A673 (cell line): ENCODE measurements around the gene BMPR1A. TPM values are rescaled to one million over a fixed set of nuclear protein-coding genes. Genes with fewer than 3 reads are reported as not detected.

Experiments used
- BruUV-seq: library from RNA; stranded (reverse); fragments of 400-500 nt; replicated peaks from 2 replicates; lab custom pipeline; 2021; lab: Mats Ljungman, UMichigan
- CTCF ChIA-PET: fragments of 300-600 bp; sonication (Branson Sonifier 250); formaldehyde crosslinking; loops from one replicate; lab custom pipeline; 2022; ENCODE audit warnings: antibody characterized with exemption; lab: Charles Lee
- POLR2A ChIA-PET: fragments of 300-600 bp; sonication (Branson Sonifier 250); formaldehyde crosslinking; loops from one replicate; lab custom pipeline; 2022; ENCODE audit warnings: antibody characterized with exemption; ENCODE audit not compliant: low non-redundant PET; lab: Charles Lee
- DNase-seq: peaks from one replicate; pipeline ENCODE4 v3.0.0-alpha.2; 2015; ENCODE audit warnings: low spot score
- H3K27ac ChIP-seq: fragments of 200-600 bp; sonication (generic); 2 replicates; pipeline ENCODE4 v1.5.1; 2016; ENCODE audit warnings: mixed run types, low read depth, mild to moderate bottlenecking, mixed read lengths, antibody characterized with exemption, low read length; ENCODE audit not compliant: poor library complexity, severe bottlenecking
- H3K27me3 ChIP-seq: fragments of 200-600 bp; sonication (generic); replicated peaks from 2 replicates; pipeline ENCODE4 v1.6.1; 2017; ENCODE audit warnings: mixed run types, low read depth, mild to moderate bottlenecking, mixed read lengths, antibody characterized with exemption, low read length; ENCODE audit not compliant: insufficient read depth, poor library complexity
- H3K36me3 ChIP-seq: fragments of 200-600 bp; sonication (generic); 2 replicates; pipeline ENCODE4 v1.6.1; 2016; ENCODE audit warnings: mixed run types, mild to moderate bottlenecking, mixed read lengths, antibody characterized with exemption, low read length; ENCODE audit not compliant: insufficient read depth, poor library complexity, severe bottlenecking
- H3K4me1 ChIP-seq: fragments of 200-600 bp; sonication (generic); 2 replicates; pipeline ENCODE4 v1.6.1; 2017; ENCODE audit warnings: mixed run types, mild to moderate bottlenecking, mixed read lengths, antibody characterized with exemption, low read length; ENCODE audit not compliant: insufficient read depth, poor library complexity, severe bottlenecking
- H3K4me3 ChIP-seq: fragments of 200-600 bp; sonication (generic); 2 replicates; pipeline ENCODE4 v1.5.1; 2016; ENCODE audit warnings: low read depth, mixed run types, mild to moderate bottlenecking, mixed read lengths, low read length; ENCODE audit not compliant: poor library complexity, severe bottlenecking
- H3K9me3 ChIP-seq: fragments of 200-600 bp; sonication (generic); 2 replicates; pipeline ENCODE4 v1.6.1; 2016; ENCODE audit warnings: mixed run types, low read depth, mild to moderate bottlenecking, mixed read lengths, antibody characterized with exemption, low read length; ENCODE audit not compliant: poor library complexity, severe bottlenecking
- EZH2 ChIP-seq: fragments of 200-600 bp; sonication (generic); IDR thresholded peaks from 2 replicates; pipeline ENCODE4 v1.6.1; 2017; ENCODE audit warnings: borderline replicate concordance, low read depth, mild to moderate bottlenecking, mixed read lengths, antibody characterized with exemption, low read length; ENCODE audit not compliant: poor library complexity, severe bottlenecking
- intact Hi-C: fragments of 100-400 bp; cut with micrococcal nuclease; formaldehyde crosslinking; loops from one replicate; pipeline ENCODE4 v1.10.0; 2022; ENCODE audit not compliant: unreplicated experiment
- total RNA-seq: library from RNA; stranded (reverse); gene quantifications from 2 replicates; pipeline ENCODE4 v1.2.3, GENCODE V29; 2021
- TF ChIP-seq, protein P1 (sequence below): fragments of 300-800, 200-600 bp; sonication (generic); conservative IDR thresholded peaks from 2 replicates; pipeline ENCODE4 v1.5.1; 2017; ENCODE audit warnings: low read depth, mild to moderate bottlenecking, antibody characterized with exemption, low read length, moderate library complexity, mixed read lengths

Gene BMPR1A
- total RNA-seq, 1 experiment from 2014 or later = 136 TPM

- CTCF ChIA-PET = no interaction called here
Observed at GRCh38 chr10:86848747-86849146, 92.3 kb downstream of the BMPR1A start.

GRCh38 chr10:86849181-86849894 lies 92.9 kb downstream of the BMPR1A start:
- CTCF ChIA-PET = no interaction called here
- Histone ChIP-seq H3K27ac (no peak overlapping the region), H3K4me3 (no peak overlapping the region), H3K27me3 (no peaks in the 10 kb centered on the region), H3K4me1 (peaks cover 35% of the 10 kb centered on the region), H3K9me3 (no peaks in the 10 kb centered on the region), H3K36me3 (peaks cover 9% of the 10 kb centered on the region)
- intact Hi-C loops = no loop called here
- POLR2A ChIA-PET = no interaction called here
- TF ChIP-seq EZH2 = no peak
- TF ChIP-seq, protein P1, sequence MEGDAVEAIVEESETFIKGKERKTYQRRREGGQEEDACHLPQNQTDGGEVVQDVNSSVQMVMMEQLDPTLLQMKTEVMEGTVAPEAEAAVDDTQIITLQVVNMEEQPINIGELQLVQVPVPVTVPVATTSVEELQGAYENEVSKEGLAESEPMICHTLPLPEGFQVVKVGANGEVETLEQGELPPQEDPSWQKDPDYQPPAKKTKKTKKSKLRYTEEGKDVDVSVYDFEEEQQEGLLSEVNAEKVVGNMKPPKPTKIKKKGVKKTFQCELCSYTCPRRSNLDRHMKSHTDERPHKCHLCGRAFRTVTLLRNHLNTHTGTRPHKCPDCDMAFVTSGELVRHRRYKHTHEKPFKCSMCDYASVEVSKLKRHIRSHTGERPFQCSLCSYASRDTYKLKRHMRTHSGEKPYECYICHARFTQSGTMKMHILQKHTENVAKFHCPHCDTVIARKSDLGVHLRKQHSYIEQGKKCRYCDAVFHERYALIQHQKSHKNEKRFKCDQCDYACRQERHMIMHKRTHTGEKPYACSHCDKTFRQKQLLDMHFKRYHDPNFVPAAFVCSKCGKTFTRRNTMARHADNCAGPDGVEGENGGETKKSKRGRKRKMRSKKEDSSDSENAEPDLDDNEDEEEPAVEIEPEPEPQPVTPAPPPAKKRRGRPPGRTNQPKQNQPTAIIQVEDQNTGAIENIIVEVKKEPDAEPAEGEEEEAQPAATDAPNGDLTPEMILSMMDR = no peak
- BruUV-seq = no TSS peak
- DNase-seq = no peak

More at GRCh38 chr10:86848747-86849146, 92.3 kb downstream of the BMPR1A start:
- no peak overlapping the region for H3K4me3 ChIP-seq
- intact Hi-C loops = no loop called here
- H3K27ac ChIP-seq = no peak overlapping the region
- no peak for TF ChIP-seq EZH2
- TF ChIP-seq, protein P1 = no peak
- peaks cover 14% of the 10 kb centered on the region for H3K36me3 ChIP-seq
- no peaks in the 10 kb centered on the region for H3K27me3 ChIP-seq
- no peak for DNase-seq
- no TSS peak for BruUV-seq
- POLR2A ChIA-PET = no interaction called here
- H3K4me1 ChIP-seq = peaks cover 35% of the 10 kb centered on the region
- H3K9me3 ChIP-seq = no peaks in the 10 kb centered on the region

GRCh38 chr10:86850481-86850880 lies 94.1 kb downstream of the BMPR1A start:
- H3K4me1 ChIP-seq = peaks cover 47% of the 10 kb centered on the region
- no peak overlapping the region for H3K27ac ChIP-seq
- CTCF ChIA-PET = no interaction called here
- intact Hi-C loops = no loop called here
- H3K4me3 ChIP-seq = no peak overlapping the region
- peaks cover 7% of the 10 kb centered on the region for H3K36me3 ChIP-seq
- DNase-seq = no peak
- no peaks in the 10 kb centered on the region for H3K27me3 ChIP-seq
- no peaks in the 10 kb centered on the region for H3K9me3 ChIP-seq
- POLR2A ChIA-PET = no interaction called here
- no TSS peak for BruUV-seq
- no peak for TF ChIP-seq EZH2
- TF ChIP-seq, protein P1 = no peak
